Subcutaneous abdominal adipose tissue (tissue), 5 donors: Measurements from ENCODE around the gene HS1BP3.

Experiments
- H3K27ac ChIP-seq: one replicate; pipeline ENCODE4 v1.7.0; 2013; ENCODE audit warnings: low read depth, mild to moderate bottlenecking, inconsistent platforms, low read length, moderate library complexity
- H3K27me3 ChIP-seq, 5 donors: one replicate each; pipeline ENCODE4 v1.7.0; 2013; ENCODE audit warnings: low read length in 5 of 5, inconsistent platforms in 1 of 5; ENCODE audit not compliant: control insufficient read depth in 5 of 5, insufficient read depth in 4 of 5
- H3K36me3 ChIP-seq, 5 donors: one replicate each; pipeline ENCODE4 v1.7.0; 2013; ENCODE audit warnings: low read length in 5 of 5; ENCODE audit not compliant: control insufficient read depth in 5 of 5, insufficient read depth in 5 of 5
- H3K4me1 ChIP-seq, 5 donors: one replicate each; pipeline ENCODE4 v1.7.0; 2013; ENCODE audit warnings: low read length in 5 of 5, mild to moderate bottlenecking in 3 of 5, moderate library complexity in 1 of 5; ENCODE audit not compliant: control insufficient read depth in 5 of 5, insufficient read depth in 5 of 5
- H3K4me3 ChIP-seq, 5 donors: one replicate each; pipeline ENCODE4 v1.7.0; 2013; ENCODE audit warnings: low read length in 5 of 5, low read depth in 1 of 5
- H3K9ac ChIP-seq, 5 donors: one replicate each; pipeline ENCODE4 v1.7.0; 2013; ENCODE audit warnings: low read length in 5 of 5, mild to moderate bottlenecking in 4 of 5, moderate library complexity in 3 of 5
- H3K9me3 ChIP-seq, 5 donors: one replicate each; pipeline ENCODE4 v1.7.0; 2013; ENCODE audit warnings: low read length in 5 of 5; ENCODE audit not compliant: control insufficient read depth in 5 of 5
- donor health status: healthy.
- donor health status: healthy.
- donor health status: healthy.
- donor health status: healthy.
- donor health status: healthy.

HS1BP3 gene

DNA sequence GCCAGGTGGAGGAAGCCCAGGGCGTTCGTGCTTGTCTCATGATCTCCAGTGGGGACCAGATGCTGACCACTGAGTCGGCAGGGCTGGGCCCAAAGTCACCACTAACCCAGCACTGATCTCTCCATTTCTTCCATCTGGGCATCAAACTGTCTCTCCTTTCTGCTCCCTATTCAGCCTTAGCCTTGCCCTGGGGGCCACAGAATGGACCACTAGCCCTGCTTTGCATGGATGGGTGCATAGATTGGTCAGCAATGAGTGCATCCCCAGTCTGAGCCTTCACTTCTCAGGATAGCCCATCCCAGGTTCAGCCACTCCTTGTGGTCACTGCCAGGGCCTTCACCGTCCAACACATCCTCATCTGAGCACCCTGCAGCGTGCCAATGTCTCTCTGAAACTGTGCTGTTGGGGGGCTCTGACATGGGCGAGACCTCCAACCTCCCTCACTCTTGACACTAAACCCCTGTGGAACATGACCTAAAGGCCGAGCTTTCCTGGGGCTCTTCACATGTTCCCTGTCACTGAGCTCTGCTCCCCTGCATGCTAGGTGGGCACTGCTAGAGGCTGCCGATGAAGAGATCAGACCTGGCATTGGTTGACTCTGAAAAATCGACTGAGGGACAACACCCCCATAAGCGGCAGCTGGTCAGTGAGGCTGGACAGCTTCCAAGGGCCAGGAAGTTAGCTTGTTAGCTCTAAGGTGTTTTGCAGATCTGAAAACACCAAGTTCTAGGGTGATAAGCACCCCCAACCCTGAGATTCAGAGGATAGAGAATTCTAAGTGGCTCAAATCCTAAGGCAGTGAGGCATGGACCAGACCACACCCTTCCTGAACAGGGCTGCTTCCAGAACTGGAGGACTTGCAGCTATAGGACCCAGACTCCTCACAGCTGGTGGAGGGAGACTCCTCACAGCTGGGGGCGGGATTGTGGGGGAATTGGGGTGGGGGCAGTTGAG lies 61.7 kb downstream of the HS1BP3 start:
- H3K4me1 ChIP-seq = peaks cover 16 to 75% (median 68%) of the 10 kb centered on the region in 5 donors
- no peak overlapping the region for H3K4me3 ChIP-seq
- no peak overlapping the region for H3K27ac ChIP-seq
- no peaks in the 10 kb centered on the region for H3K9me3 ChIP-seq
- no peaks in the 10 kb centered on the region for H3K27me3 ChIP-seq
- H3K36me3 ChIP-seq = no peaks in the 10 kb centered on the region
- no peak overlapping the region for H3K9ac ChIP-seq

DNA sequence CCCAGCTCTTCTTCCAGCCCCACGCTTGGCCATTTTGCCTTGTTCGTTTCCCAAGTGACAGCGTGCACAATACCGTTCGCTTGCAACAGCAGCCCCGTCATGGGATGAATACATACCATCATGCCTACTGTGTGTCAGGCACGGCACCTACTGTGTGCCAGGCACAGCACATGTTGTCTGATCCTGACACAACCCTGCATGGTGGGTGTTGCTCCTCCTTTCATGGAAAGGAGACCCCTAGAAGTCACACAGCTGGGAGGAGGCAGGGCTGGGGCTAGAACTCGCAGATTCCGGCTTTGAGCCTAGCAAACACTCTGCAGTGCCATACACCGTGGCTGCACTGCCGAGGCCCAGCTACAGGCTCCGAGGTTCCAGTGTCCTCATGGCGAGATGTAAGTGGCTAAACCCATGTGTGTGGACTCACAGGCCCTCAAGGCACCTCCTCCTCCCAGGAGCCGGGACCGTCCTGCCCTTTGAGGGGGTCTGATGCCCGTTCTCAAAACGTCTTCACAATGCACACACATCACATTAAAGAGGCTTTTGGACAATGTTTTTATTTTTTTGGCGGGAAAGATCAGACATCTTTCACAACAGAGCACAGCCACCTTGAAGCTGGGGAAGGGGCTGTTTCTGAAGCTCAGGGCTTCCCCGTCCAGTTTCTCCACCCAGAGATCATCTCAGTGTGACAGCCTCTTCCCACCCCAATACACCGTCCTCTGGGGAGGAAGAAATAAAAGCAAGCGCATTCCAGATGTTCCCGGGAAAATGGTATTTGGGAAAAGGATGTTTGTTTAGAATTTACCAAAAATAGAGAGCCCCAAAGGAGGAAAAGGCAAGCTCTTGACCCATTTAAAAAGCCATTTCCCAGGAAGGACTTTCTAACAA lies 64.9 kb downstream of the HS1BP3 start:
- Histone ChIP-seq H3K9me3 (peaks cover 0 to 8% (median 6%) of the 10 kb centered on the region in 5 donors), H3K36me3 (no peaks in the 10 kb centered on the region), H3K4me1 (peaks cover 13 to 75% (median 53%) of the 10 kb centered on the region in 5 donors), H3K27me3 (no peaks in the 10 kb centered on the region), H3K27ac (no peak overlapping the region), H3K9ac (no peak overlapping the region), H3K4me3 (no peak overlapping the region)

- Histone ChIP-seq H3K4me1 (peaks cover 13 to 74% (median 56%) of the 10 kb centered on the region in 5 donors), H3K27ac (no peak overlapping the region), H3K27me3 (no peaks in the 10 kb centered on the region), H3K9me3 (peaks cover 0 to 8% (median 6%) of the 10 kb centered on the region in 5 donors), H3K9ac (no peak overlapping the region), H3K36me3 (no peaks in the 10 kb centered on the region), H3K4me3 (no peak overlapping the region)
Measured at GRCh38 chr2:20585359-20585709, 65.6 kb downstream of the HS1BP3 start.

GRCh38 chr2:20584399-20585358 lies 66.2 kb downstream of the HS1BP3 start:
- H3K4me1 ChIP-seq = peaks cover 13 to 72% (median 58%) of the 10 kb centered on the region in 5 donors
- H3K9ac ChIP-seq = no peak overlapping the region
- no peaks in the 10 kb centered on the region for H3K27me3 ChIP-seq
- no peak overlapping the region for H3K27ac ChIP-seq
- no peak overlapping the region for H3K4me3 ChIP-seq
- H3K36me3 ChIP-seq = no peaks in the 10 kb centered on the region
- peaks cover 0 to 8% (median 6%) of the 10 kb centered on the region in 5 donors for H3K9me3 ChIP-seq

GRCh38 chr2:20584045-20584398 lies 66.9 kb downstream of the HS1BP3 start:
- H3K9ac ChIP-seq = no peak overlapping the region
- H3K4me3 ChIP-seq = no peak overlapping the region
- H3K36me3 ChIP-seq = no peaks in the 10 kb centered on the region
- H3K4me1 ChIP-seq = peaks cover 9 to 71% (median 60%) of the 10 kb centered on the region in 5 donors
- H3K27ac ChIP-seq = no peak overlapping the region
- H3K9me3 ChIP-seq = peaks cover 0 to 8% (median 6%) of the 10 kb centered on the region in 5 donors
- H3K27me3 ChIP-seq = no peaks in the 10 kb centered on the region

GRCh38 chr2:20583425-20583881 lies 67.4 kb downstream of the HS1BP3 start:
- Histone ChIP-seq H3K9me3 (peaks cover 0 to 8% (median 6%) of the 10 kb centered on the region in 5 donors), H3K9ac (no peak overlapping the region), H3K4me3 (no peak overlapping the region), H3K27ac (no peak overlapping the region), H3K36me3 (no peaks in the 10 kb centered on the region), H3K4me1 (peaks cover 11 to 72% (median 63%) of the 10 kb centered on the region in 5 donors), H3K27me3 (no peaks in the 10 kb centered on the region)

- no peaks in the 10 kb centered on the region for H3K27me3 ChIP-seq
- H3K9me3 ChIP-seq = peaks cover 0 to 8% (median 6%) of the 10 kb centered on the region in 5 donors
- H3K4me3 ChIP-seq = no peak overlapping the region
- H3K36me3 ChIP-seq = no peaks in the 10 kb centered on the region
- no peak overlapping the region for H3K27ac ChIP-seq
- peaks cover 16 to 79% (median 70%) of the 10 kb centered on the region in 5 donors for H3K4me1 ChIP-seq
- H3K9ac ChIP-seq = peak overlapping the region in 1 of 5 donors; percentile 19
Measured at GRCh38 chr2:20582600-20583221, 68.2 kb downstream of the HS1BP3 start.

GRCh38 chr2:20580690-20581437 lies 70.0 kb downstream of the HS1BP3 start:
- H3K9ac ChIP-seq = no peak overlapping the region
- H3K4me1 ChIP-seq = peaks cover 19 to 83% (median 73%) of the 10 kb centered on the region in 5 donors
- no peaks in the 10 kb centered on the region for H3K36me3 ChIP-seq
- peaks cover 0 to 8% (median 6%) of the 10 kb centered on the region in 5 donors for H3K9me3 ChIP-seq
- no peaks in the 10 kb centered on the region for H3K27me3 ChIP-seq
- no peak overlapping the region for H3K4me3 ChIP-seq
- peak overlapping the region; percentile 96 for H3K27ac ChIP-seq
